ENCODE data around the gene AASDH.

DNA sequence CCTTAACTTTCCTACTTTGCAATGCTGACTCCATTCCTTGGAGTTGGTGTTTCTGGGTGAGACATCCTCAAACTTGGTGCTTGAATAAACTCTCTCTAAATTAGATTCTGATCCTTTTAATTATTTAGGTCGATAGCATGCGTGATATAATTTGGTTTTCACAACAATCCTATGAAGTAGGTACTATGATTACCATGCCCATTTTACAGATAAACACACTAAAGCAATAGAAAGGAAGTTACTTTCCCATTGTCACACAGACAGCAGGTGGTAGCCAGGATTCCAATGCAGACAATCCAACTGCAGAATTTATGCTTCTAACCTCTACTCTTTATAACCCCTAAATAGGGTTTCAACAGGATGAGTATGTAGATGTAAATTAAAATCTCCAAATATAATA, 21.7 kb upstream of the AASDH start:
- TF ChIP-seq POLR2A (IDR thresholded peaks at IDR 0.05; ENCODE audit: low read depth, low read length) (no peak), TAF1 (IDR thresholded peaks at IDR 0.05; ENCODE audit: low read depth, low read length) (no peak)

Data from GM12891 (cell line).